DOHH2 (cell line): ENCODE data around the gene GJA8.
"Not testable (repeated sequence)": the region's sequence is repeated elsewhere in the genome, so short reads cannot be mapped to it uniquely, and the experiment has no call there.

Experiments used
- H3F3A ChIP-seq: fragments of 200-600 bp; sonication (generic), shearing (Covaris generic); 2 replicates; pipeline ENCODE4 v1.6.0; 2016; ENCODE audit warnings: antibody characterized with exemption, mild to moderate bottlenecking; ENCODE audit not compliant: control insufficient read depth, insufficient read depth
- H3K27ac ChIP-seq: fragments of 200-600 bp; sonication (generic); 2 replicates; pipeline ENCODE4 v1.5.1; 2014; ENCODE audit warnings: low read depth, mild to moderate bottlenecking, low read length, moderate library complexity
- H3K27me3 ChIP-seq: fragments of 200-600 bp; sonication (generic); 2 replicates; pipeline ENCODE4 v1.6.1; 2014; ENCODE audit warnings: mild to moderate bottlenecking, low read length, mixed read lengths; ENCODE audit not compliant: control insufficient read depth
- H3K36me3 ChIP-seq: fragments of 200-600 bp; sonication (generic); 2 replicates; pipeline ENCODE4 v1.6.1; 2014; ENCODE audit warnings: mild to moderate bottlenecking, low read length, moderate library complexity, mixed read lengths; ENCODE audit not compliant: control insufficient read depth
- H3K4me1 ChIP-seq: fragments of 200-600 bp; sonication (generic); 2 replicates; pipeline ENCODE4 v1.6.1; 2014; ENCODE audit warnings: mild to moderate bottlenecking, low read length, mixed read lengths; ENCODE audit not compliant: control insufficient read depth
- H3K4me2 ChIP-seq: fragments of 200-600 bp; sonication (generic); 2 replicates; pipeline ENCODE4 v1.6.0; 2014; ENCODE audit warnings: mild to moderate bottlenecking, low read length, moderate library complexity
- H3K4me3 ChIP-seq: fragments of 200-600 bp; sonication (generic); 2 replicates; pipeline ENCODE4 v1.5.1; 2014; ENCODE audit warnings: mild to moderate bottlenecking, low read length, mixed read lengths
- H3K79me2 ChIP-seq: fragments of 200-600 bp; sonication (generic); 2 replicates; pipeline ENCODE4 v1.6.1; 2014; ENCODE audit warnings: mild to moderate bottlenecking, low read length, mixed read lengths; ENCODE audit not compliant: control insufficient read depth
- H3K9me2 ChIP-seq: fragments of 200-600 bp; sonication (generic); replicated peaks from 2 replicates; pipeline ENCODE4 v1.6.1; 2014; ENCODE audit warnings: mild to moderate bottlenecking, low read length, mixed read lengths; ENCODE audit not compliant: control insufficient read depth
- H3K9me3 ChIP-seq: fragments of 200-600 bp; sonication (generic); 2 replicates; pipeline ENCODE4 v1.6.1; 2014; ENCODE audit warnings: antibody characterized with exemption, low read length, mixed read lengths; ENCODE audit not compliant: control insufficient read depth, insufficient read depth
- H4K20me1 ChIP-seq: fragments of 200-600 bp; sonication (generic); 2 replicates; pipeline ENCODE4 v1.6.0; 2014; ENCODE audit warnings: low read depth, mild to moderate bottlenecking, antibody characterized with exemption, low read length, moderate library complexity; ENCODE audit not compliant: control insufficient read depth, insufficient read depth
- CTCF ChIP-seq: fragments of 200-600 bp; sonication (generic); IDR thresholded peaks from one replicate; pipeline ENCODE4 v1.5.1; 2014; ENCODE audit warnings: antibody characterized with exemption, mild to moderate bottlenecking, low read depth, low read length; ENCODE audit not compliant: poor library complexity, severe bottlenecking
- EZH2phosphoT487 ChIP-seq: fragments of 200-600 bp; sonication (generic); IDR thresholded peaks from 2 replicates; pipeline ENCODE4 v1.6.1; 2017; ENCODE audit warnings: borderline replicate concordance, mild to moderate bottlenecking, antibody characterized with exemption, low read length, moderate library complexity, mixed read lengths

Gene GJA8

GRCh38 chr1:147902253-147902845, at the start of gene GJA8:
TSS of gene GJA8 (plus strand) at chr1:147902795. CDS start at chr1:147907956, 5,161 bp downstream.
- H3K79me2 ChIP-seq: no peaks in the 10 kb centered on the region
- H4K20me1 ChIP-seq: no peaks in the 10 kb centered on the region
- H3K4me3 ChIP-seq: no peak within 1 kb of the TSS
- no peaks in the 10 kb centered on the region for H3F3A ChIP-seq
- H3K36me3 ChIP-seq: no peaks in the 10 kb centered on the region
- H3K27ac ChIP-seq: no peak within 1 kb of the TSS
- no peaks in the 10 kb centered on the region for H3K9me3 ChIP-seq
- no peaks in the 10 kb centered on the region for H3K4me1 ChIP-seq
- no peak within 1 kb of the TSS for H3K4me2 ChIP-seq
- no peak for TF ChIP-seq CTCF
- H3K27me3 ChIP-seq: peaks cover 3% of the 10 kb centered on the region; the same call in 1 of the 2 replicates
- no peaks in the 10 kb centered on the region for H3K9me2 ChIP-seq

- no peaks in the 10 kb centered on the region for H3K36me3 ChIP-seq
- no peaks in the 10 kb centered on the region for H3K4me1 ChIP-seq
- no peaks in the 10 kb centered on the region for H3F3A ChIP-seq
- H4K20me1 ChIP-seq: no peaks in the 10 kb centered on the region
- H3K4me3 ChIP-seq: no peak overlapping the region
- TF ChIP-seq EZH2phosphoT487 (no peak), CTCF (no peak)
- no peak overlapping the region for H3K27ac ChIP-seq
- H3K4me2 ChIP-seq: no peak overlapping the region
- no peaks in the 10 kb centered on the region for H3K79me2 ChIP-seq
- H3K9me2 ChIP-seq: no peaks in the 10 kb centered on the region
- no peaks in the 10 kb centered on the region for H3K9me3 ChIP-seq
- 0 out of 2 replicates have a peak, but pooled peaks cover 2% of the 10 kb centered on the region for H3K27me3 ChIP-seq
Measured at GRCh38 chr1:147853391-147853790, 49.2 kb upstream of the GJA8 start.

GRCh38 chr1:147854989-147855388, 47.6 kb upstream of the GJA8 start:
- H3K79me2 ChIP-seq, H3K27ac ChIP-seq, H3K4me3 ChIP-seq, H3K4me2 ChIP-seq, H3K9me3 ChIP-seq, H3K36me3 ChIP-seq, H3K9me2 ChIP-seq, H3F3A ChIP-seq, H4K20me1 ChIP-seq, H3K4me1 ChIP-seq, H3K27me3 ChIP-seq: not testable (repeated sequence)

- H3K4me3 ChIP-seq, H4K20me1 ChIP-seq, H3K79me2 ChIP-seq, H3K27me3 ChIP-seq, H3K4me2 ChIP-seq, H3K9me3 ChIP-seq, H3K4me1 ChIP-seq, H3K9me2 ChIP-seq, H3F3A ChIP-seq, H3K36me3 ChIP-seq, H3K27ac ChIP-seq: not testable (repeated sequence)
Measured at GRCh38 chr1:147855996-147856395, 46.6 kb upstream of the GJA8 start.

- not testable (repeated sequence) for H3K27me3 ChIP-seq, H4K20me1 ChIP-seq, H3K36me3 ChIP-seq, H3K79me2 ChIP-seq, H3K4me3 ChIP-seq, H3K4me2 ChIP-seq, H3K9me2 ChIP-seq, H3K9me3 ChIP-seq, H3F3A ChIP-seq, H3K4me1 ChIP-seq, H3K27ac ChIP-seq
Measured at GRCh38 chr1:147867204-147867603, 35.4 kb upstream of the GJA8 start.
